Daoy (cell line): Measurements from ENCODE around the gene DPCD. TPM values are rescaled to one million over a fixed set of nuclear protein-coding genes. Genes with fewer than 3 reads are reported as not detected.
"Not testable (repeated sequence)": the region's sequence is repeated elsewhere in the genome, so short reads cannot be mapped to it uniquely, and the experiment has no call there.

Experiments
- DNase-seq: peaks from one replicate; pipeline ENCODE4 v3.0.0-alpha.2; 2015; ENCODE audit warnings: low read depth
- total RNA-seq: library from RNA; depleted of rRNA; stranded (reverse); fragments of >200 nt; shearing (Covaris generic); gene quantifications from 2 replicates; pipeline ENCODE4 v1.2.3, GENCODE V29; 2014

DPCD gene
- total RNA-seq, 1 experiment from 2014 or later, result 76.1 TPM

GRCh38 chr10:101618871-101619270 lies 30.8 kb downstream of the DPCD start:
- DNase-seq, result no peak

GRCh38 chr10:101619983-101620382 lies 31.9 kb downstream of the DPCD start:
- no peak for DNase-seq

- no peak for DNase-seq
Observed at GRCh38 chr10:101623528-101623927, 35.4 kb downstream of the DPCD start.

GRCh38 chr10:101624526-101625102 lies 36.5 kb downstream of the DPCD start:
- no peak for DNase-seq

GRCh38 chr10:101625821-101626412 lies 37.8 kb downstream of the DPCD start:
- no peak for DNase-seq

GRCh38 chr10:101629837-101630632 lies 41.9 kb downstream of the DPCD start:
- DNase-seq, result no peak

- no peak for DNase-seq
Observed at GRCh38 chr10:101630633-101630920, 42.5 kb downstream of the DPCD start.

GRCh38 chr10:101631821-101632475 lies 43.8 kb downstream of the DPCD start:
- no peak for DNase-seq

- DNase-seq, result not testable (repeated sequence)
Observed at GRCh38 chr10:101633510-101633909, 45.4 kb downstream of the DPCD start.

- DNase-seq, result no peak
Observed at GRCh38 chr10:101639141-101639900, 51.2 kb downstream of the DPCD start.

GRCh38 chr10:101643546-101643945 lies 55.4 kb downstream of the DPCD start:
- no peak for DNase-seq

GRCh38 chr10:101644002-101644401 lies 55.9 kb downstream of the DPCD start:
- no peak for DNase-seq

GRCh38 chr10:101645659-101646058 lies 57.5 kb downstream of the DPCD start:
- no peak for DNase-seq

GRCh38 chr10:101646364-101646763 lies 58.2 kb downstream of the DPCD start:
- DNase-seq, result no peak

- DNase-seq, result no peak
Observed at GRCh38 chr10:101647255-101647654, 59.1 kb downstream of the DPCD start.

GRCh38 chr10:101649525-101650085 lies 61.5 kb downstream of the DPCD start:
- no peak for DNase-seq

GRCh38 chr10:101650863-101651262 lies 62.7 kb downstream of the DPCD start:
- DNase-seq, result no peak

- DNase-seq, result no peak
Observed at GRCh38 chr10:101651336-101651735, 63.2 kb downstream of the DPCD start.

GRCh38 chr10:101653536-101653935 lies 65.4 kb downstream of the DPCD start:
- no peak for DNase-seq

GRCh38 chr10:101655570-101655969 lies 67.4 kb downstream of the DPCD start:
- DNase-seq, result no peak

GRCh38 chr10:101656890-101657289 lies 68.8 kb downstream of the DPCD start:
- no peak for DNase-seq

GRCh38 chr10:101658975-101659374 lies 70.9 kb downstream of the DPCD start:
- no peak for DNase-seq
